HEK293T (cell line): Measurements from ENCODE around the gene TEKT2.

Experiments
- CTCF ChIA-PET: fragments of 350-600 bp; formaldehyde crosslinking; extraction: SDS; loops from one replicate; lab custom pipeline; 2021; ENCODE audit warnings: antibody characterized with exemption, inconsistent platforms; lab: Yijun Ruan, JAX
- POLR2A ChIA-PET: fragments of 350-600 bp; formaldehyde crosslinking; extraction: SDS; loops from one replicate; lab custom pipeline; 2020; ENCODE audit warnings: antibody characterized with exemption, inconsistent platforms; lab: Yijun Ruan, JAX
- DNase-seq: peaks from one replicate; pipeline ENCODE4 v3.0.0; 2012; ENCODE audit warnings: mixed read lengths; ENCODE audit errors: extremely low spot score
- ARNT ChIP-seq: fragments of 450-650 bp; IDR thresholded peaks from 2 replicates; pipeline ENCODE4 v1.6.1; 2017; ENCODE audit warnings: mild to moderate bottlenecking
- BHLHE40 ChIP-seq: fragments of 450-650 bp; IDR thresholded peaks from 2 replicates; pipeline ENCODE4 v1.6.1; 2016; ENCODE audit warnings: mild to moderate bottlenecking, moderate library complexity, borderline replicate concordance
- CTBP1 ChIP-seq: fragments of 450-650 bp; IDR thresholded peaks from 2 replicates; pipeline ENCODE4 v1.6.1; 2016; ENCODE audit warnings: borderline replicate concordance
- ELF4 ChIP-seq: fragments of 450-650 bp; IDR thresholded peaks from 2 replicates; pipeline ENCODE4 v1.6.1; 2017; ENCODE audit warnings: antibody characterized with exemption
- FOXA1 ChIP-seq: fragments of 450-650 bp; IDR thresholded peaks from 2 replicates; pipeline ENCODE4 v1.6.1; 2016; ENCODE audit warnings: mild to moderate bottlenecking
- FOXK2 ChIP-seq: fragments of 450-650 bp; IDR thresholded peaks from 2 replicates; pipeline ENCODE4 v1.6.1; 2016; ENCODE audit warnings: mild to moderate bottlenecking
- FOXM1 ChIP-seq: fragments of 450-650 bp; IDR thresholded peaks from 2 replicates; pipeline ENCODE4 v1.6.1; 2017; ENCODE audit warnings: mild to moderate bottlenecking, borderline replicate concordance
- HDGF ChIP-seq: fragments of 450-650 bp; IDR thresholded peaks from 2 replicates; pipeline ENCODE4 v1.6.1; 2017; ENCODE audit warnings: antibody characterized with exemption, borderline replicate concordance
- L3MBTL2 ChIP-seq: fragments of 450-650 bp; conservative IDR thresholded peaks from 2 replicates; pipeline ENCODE4 v1.6.1; 2016; ENCODE audit warnings: mild to moderate bottlenecking
- LEF1 ChIP-seq: fragments of 450-650 bp; IDR thresholded peaks from 2 replicates; pipeline ENCODE4 v1.6.1; 2017; ENCODE audit warnings: mild to moderate bottlenecking, borderline replicate concordance
- NFRKB ChIP-seq: fragments of 450-650 bp; IDR thresholded peaks from 2 replicates; pipeline ENCODE4 v1.6.1; 2016; ENCODE audit warnings: mild to moderate bottlenecking, moderate library complexity
- SP1 ChIP-seq: fragments of 450-650 bp; IDR thresholded peaks from 2 replicates; pipeline ENCODE4 v1.6.1; 2017
- SUZ12 ChIP-seq: fragments of 450-650 bp; IDR thresholded peaks from 2 replicates; pipeline ENCODE4 v1.6.1; 2016; ENCODE audit warnings: mild to moderate bottlenecking
- TARDBP ChIP-seq: fragments of 450-650 bp; IDR thresholded peaks from 2 replicates; pipeline ENCODE4 v1.6.1; 2016
- ZNF384 ChIP-seq: fragments of 450-650 bp; IDR thresholded peaks from 2 replicates; pipeline ENCODE4 v1.6.1; 2016
- TF ChIP-seq, protein P1 (sequence below): fragments of 450-650 bp; IDR thresholded peaks from 2 replicates; pipeline ENCODE4 v1.6.1; 2016

TEKT2 gene, protein sequence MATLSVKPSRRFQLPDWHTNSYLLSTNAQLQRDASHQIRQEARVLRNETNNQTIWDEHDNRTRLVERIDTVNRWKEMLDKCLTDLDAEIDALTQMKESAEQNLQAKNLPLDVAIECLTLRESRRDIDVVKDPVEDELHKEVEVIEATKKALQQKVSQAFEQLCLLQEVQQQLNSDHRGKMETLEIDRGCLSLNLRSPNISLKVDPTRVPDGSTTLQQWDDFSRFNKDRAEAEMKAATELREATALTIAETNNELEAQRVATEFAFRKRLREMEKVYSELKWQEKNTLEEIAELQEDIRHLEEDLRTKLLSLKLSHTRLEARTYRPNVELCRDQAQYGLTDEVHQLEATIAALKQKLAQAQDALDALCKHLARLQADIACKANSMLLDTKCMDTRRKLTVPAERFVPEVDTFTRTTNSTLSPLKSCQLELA

DNA sequence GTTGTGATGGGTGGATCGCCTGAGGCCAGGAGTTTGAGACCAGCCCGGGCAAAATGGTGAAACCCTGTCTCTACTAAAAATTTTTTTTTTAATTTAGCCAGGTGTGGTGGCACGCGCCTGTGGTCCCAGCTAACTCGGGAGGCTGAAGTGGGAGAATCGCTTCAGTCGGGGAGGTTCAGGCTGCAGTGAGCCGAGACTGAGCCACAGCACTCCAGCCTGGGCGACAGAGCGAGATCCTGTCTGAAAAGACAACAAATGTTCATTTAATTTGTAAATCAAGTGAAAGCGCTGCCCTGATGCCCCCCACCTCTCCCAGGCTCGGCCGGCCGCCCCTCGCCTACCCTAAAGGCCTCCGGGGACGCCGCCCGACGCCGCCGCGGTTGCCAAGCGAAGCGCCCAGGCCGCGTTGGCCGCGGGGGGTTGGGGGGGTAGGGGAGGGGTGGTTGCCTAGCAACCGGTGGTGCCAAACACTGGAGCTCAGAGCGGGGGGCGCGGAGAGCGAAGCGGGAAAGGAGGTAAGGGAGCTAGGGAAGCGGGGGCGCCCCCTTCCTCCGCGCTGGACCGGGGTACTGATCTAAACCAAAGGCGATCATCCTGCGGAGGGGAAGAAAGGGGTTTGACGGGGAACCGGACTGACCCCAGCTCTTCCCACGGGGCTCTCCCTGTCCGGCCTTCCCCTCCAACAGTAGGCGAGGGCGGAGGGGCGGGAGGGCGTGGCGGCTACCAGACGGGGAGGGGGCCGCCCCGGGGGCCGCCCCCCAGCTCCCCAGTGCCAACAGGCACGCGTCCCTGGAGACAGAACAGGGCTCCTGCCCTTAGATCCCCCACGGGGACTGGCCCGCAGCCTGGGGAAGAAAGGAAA is at the start of gene TEKT2:
TSS of gene TEKT2 (plus strand) at position 460 of the 862 bp plus-strand sequence. CDS start 828 bp downstream, outside the sequence.
- ChIA-PET POLR2A (interaction anchor here (1.0 kb wide), 1 partner anchor 153 kb away, joined by 3 read pairs; the partner anchor contains the start of gene AGO3), CTCF (interaction anchor here (0.5 to 0.8 kb wide), 2 partner anchors 13 to 204 kb away, joined by 3 to 4 read pairs; no protein-coding TSS in a partner anchor)
- peak; percentile 39 for DNase-seq
- TF ChIP-seq ARNT, result no peak
- TF ChIP-seq FOXM1, result no peak
- TF ChIP-seq ZNF384, result no peak

DNA sequence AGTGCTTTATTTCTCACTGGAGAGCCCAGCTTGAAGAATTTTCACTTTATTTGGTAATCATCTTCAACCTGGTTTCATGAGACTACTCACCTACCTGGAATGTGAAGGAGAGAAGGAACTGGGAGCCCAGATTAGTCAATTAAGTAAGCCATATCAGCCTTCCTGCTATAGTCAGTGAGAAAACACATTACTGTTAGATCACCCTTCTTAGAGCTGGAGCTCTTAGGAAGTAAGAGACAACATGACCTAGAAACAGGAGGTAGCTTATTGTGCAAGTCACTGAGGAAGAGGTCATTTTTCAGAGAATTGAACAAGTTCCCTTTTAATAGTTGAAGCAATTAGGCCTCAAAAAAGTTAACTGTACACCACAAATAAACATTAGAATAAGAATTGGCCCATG is 49.2 kb upstream of the TEKT2 start:
- ChIA-PET CTCF (interaction anchor here (0.8 kb wide), 1 partner anchor 53 kb away, joined by 3 read pairs; no protein-coding TSS in a partner anchor), POLR2A (no interaction called here)
- no peak for DNase-seq
- TF ChIP-seq CTBP1 (no peak), FOXA1 (no peak), FOXM1 (no peak), ELF4 (no peak), ARNT (no peak), ZNF384 (no peak), TARDBP (no peak)

DNA sequence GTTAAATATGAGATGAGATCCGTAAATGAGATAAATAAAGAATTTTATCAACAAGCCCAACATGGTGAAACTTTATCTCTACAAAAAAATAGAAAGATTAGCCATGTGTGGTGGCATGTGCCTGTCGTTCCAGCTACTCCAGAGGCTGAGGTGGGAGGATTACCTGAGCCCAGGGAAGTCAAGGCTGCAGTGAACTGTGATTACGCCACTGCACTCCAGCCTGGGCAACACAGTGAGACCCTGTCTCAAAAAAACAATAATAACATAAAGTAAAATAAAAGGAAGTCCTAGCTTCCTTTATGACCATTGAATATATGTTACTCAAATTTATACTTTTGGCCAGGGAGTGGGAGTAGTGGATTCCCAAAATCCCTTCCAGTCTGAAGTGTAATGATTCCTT is 48.7 kb upstream of the TEKT2 start:
- CTCF ChIA-PET, result no interaction called here
- no peak for DNase-seq
- POLR2A ChIA-PET, result no interaction called here
- no peak for TF ChIP-seq FOXK2
- TF ChIP-seq ARNT, result no peak
- no peak for TF ChIP-seq FOXA1
- no peak for TF ChIP-seq SUZ12
- no peak for TF ChIP-seq SP1
- TF ChIP-seq CTBP1, result no peak
- no peak for TF ChIP-seq ZNF384
- no peak for TF ChIP-seq HDGF
- TF ChIP-seq, protein P1, sequence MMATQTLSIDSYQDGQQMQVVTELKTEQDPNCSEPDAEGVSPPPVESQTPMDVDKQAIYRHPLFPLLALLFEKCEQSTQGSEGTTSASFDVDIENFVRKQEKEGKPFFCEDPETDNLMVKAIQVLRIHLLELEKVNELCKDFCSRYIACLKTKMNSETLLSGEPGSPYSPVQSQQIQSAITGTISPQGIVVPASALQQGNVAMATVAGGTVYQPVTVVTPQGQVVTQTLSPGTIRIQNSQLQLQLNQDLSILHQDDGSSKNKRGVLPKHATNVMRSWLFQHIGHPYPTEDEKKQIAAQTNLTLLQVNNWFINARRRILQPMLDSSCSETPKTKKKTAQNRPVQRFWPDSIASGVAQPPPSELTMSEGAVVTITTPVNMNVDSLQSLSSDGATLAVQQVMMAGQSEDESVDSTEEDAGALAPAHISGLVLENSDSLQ, result no peak
- no peak for TF ChIP-seq BHLHE40
- TF ChIP-seq NFRKB, result no peak
- TF ChIP-seq FOXM1, result no peak
- TF ChIP-seq ELF4, result no peak
- TF ChIP-seq L3MBTL2, result no peak
- no peak for TF ChIP-seq LEF1
- TF ChIP-seq TARDBP, result no peak

DNA sequence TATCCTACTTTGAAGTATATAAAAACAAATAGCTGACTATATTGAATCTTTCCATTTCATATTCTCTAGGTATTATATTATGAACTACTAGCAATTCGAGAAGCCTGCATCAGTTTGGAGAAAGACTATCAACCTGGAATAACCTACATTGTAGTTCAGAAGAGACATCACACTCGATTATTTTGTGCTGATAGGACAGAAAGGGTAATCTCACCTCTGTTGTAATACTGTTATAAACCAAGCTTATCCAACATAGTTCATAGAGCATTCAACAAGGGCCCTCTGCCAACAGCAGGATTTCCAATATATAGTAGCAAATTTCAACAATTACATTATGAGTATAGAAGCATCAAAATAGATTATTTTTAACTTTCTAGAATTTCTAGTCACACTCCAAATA is 43.7 kb upstream of the TEKT2 start:
- CTCF ChIA-PET, result no interaction called here
- TF ChIP-seq BHLHE40 (no peak), FOXM1 (no peak), L3MBTL2 (no peak), NFRKB (no peak), SUZ12 (no peak), LEF1 (no peak), CTBP1 (no peak)
- TF ChIP-seq, protein P1, result no peak
- POLR2A ChIA-PET, result no interaction called here
- no peak for DNase-seq

DNA sequence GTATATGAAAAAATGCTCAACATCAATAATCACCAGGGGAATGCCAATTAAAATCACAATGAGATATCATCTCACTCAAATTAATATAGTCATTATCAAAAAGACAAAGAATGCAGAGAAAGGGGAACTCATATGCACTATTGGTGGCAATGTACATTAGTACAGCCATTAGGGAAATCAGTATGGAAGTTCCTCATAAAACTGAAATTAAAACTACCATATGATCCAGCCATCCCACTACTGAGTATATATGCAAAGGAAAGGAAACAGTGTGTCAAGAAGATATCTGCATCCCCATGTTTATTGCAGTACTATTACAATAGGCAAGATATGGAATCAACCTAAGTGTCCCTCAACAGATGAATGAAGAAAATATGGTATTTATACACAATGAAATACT is 32.1 kb upstream of the TEKT2 start:
- POLR2A ChIA-PET, result no interaction called here
- DNase-seq, result no peak
- CTCF ChIA-PET, result no interaction called here
- no peak for TF ChIP-seq SUZ12
- no peak for TF ChIP-seq L3MBTL2
- no peak for TF ChIP-seq ARNT
- TF ChIP-seq HDGF, result no peak
- TF ChIP-seq ELF4, result no peak

DNA sequence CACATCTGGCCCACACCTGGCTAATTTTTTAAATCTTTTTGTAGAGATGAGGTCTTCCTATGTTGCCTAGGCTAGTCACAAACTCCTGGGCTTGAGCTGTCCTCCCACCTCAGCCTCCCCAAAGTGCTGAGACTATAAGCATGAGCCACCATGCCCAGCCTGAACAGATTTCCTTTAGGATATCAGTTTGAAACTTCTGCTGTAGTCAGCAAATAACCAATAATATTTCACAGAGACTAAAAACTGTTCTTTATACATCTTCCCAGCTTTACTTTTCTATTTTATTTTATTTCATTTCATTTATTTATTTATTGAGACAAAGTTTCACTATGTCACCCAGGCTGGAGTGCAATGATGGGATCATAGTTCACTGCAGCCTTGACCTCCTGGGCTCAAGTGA is 29.9 kb upstream of the TEKT2 start:
- TF ChIP-seq SUZ12, result no peak
- no peak for TF ChIP-seq FOXM1
- TF ChIP-seq TARDBP, result no peak
- no peak for TF ChIP-seq HDGF
- no peak for TF ChIP-seq L3MBTL2
- no peak for TF ChIP-seq FOXA1
- no peak for TF ChIP-seq SP1
- no peak for TF ChIP-seq ELF4
- TF ChIP-seq FOXK2, result no peak
- no peak for TF ChIP-seq LEF1
- POLR2A ChIA-PET, result no interaction called here
- CTCF ChIA-PET, result interaction anchor here (1.7 kb wide), 1 partner anchor 33 kb away, joined by 4 read pairs; no protein-coding TSS in a partner anchor
- DNase-seq, result no peak

DNA sequence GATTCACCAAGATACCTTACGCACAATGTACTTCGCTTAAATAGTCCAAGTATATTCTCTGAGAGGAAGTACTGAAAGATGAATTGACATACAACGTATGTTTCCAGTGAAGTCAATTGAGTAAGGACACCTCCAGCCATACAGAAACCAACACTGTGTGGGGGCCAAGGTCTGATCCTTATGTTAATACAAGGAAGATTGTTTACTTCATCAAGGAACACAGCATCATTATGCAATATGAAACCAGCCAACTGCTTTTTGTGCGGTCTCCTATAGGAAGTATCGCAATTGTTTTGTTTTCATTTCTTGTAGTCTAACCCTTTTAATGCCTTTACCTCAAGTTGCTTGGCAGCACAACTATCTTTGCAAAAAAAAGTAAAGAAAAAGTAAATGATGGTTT is 28.2 kb upstream of the TEKT2 start:
- TF ChIP-seq, protein P1, result no peak
- no peak for TF ChIP-seq CTBP1
- ChIA-PET POLR2A (no interaction called here), CTCF (interaction anchor here (1.7 kb wide), 1 partner anchor 31 kb away, joined by 4 read pairs; no protein-coding TSS in a partner anchor)
- no peak for DNase-seq
